Left hindlimb (tissue), 1 donor: ENCODE measurements around the gene SGMS1.
"Not testable (repeated sequence)": the region's sequence is repeated elsewhere in the genome, so short reads cannot be mapped to it uniquely, and the experiment has no call there.

Experiments
- DNase-seq: peaks from one replicate; pipeline ENCODE4 v3.0.0-alpha.2; 2018

The SGMS1 gene

GRCh38 chr10:50623663-50624412, at the start of gene SGMS1:
Gene SGMS1 (minus strand): TSS chr10:50623956. CDS start chr10:50344114, 279,842 bp downstream.
- peak; percentile 90 for DNase-seq

GRCh38 chr10:50672152-50672551, 48.4 kb upstream of the SGMS1 start:
- not testable (repeated sequence) for DNase-seq

GRCh38 chr10:50671645-50672044, 47.9 kb upstream of the SGMS1 start:
- DNase-seq, result not testable (repeated sequence)

GRCh38 chr10:50669957-50670356, 46.2 kb upstream of the SGMS1 start:
- DNase-seq, result not testable (repeated sequence)

GRCh38 chr10:50667353-50667752, 43.6 kb upstream of the SGMS1 start:
- not testable (repeated sequence) for DNase-seq

GRCh38 chr10:50662420-50662819, 38.7 kb upstream of the SGMS1 start:
- DNase-seq, result not testable (repeated sequence)

GRCh38 chr10:50661563-50661962, 37.8 kb upstream of the SGMS1 start:
- not testable (repeated sequence) for DNase-seq

GRCh38 chr10:50659865-50660730, 36.3 kb upstream of the SGMS1 start:
- DNase-seq, result not testable (repeated sequence)

- DNase-seq, result not testable (repeated sequence)
Observed at GRCh38 chr10:50659016-50659864, 35.5 kb upstream of the SGMS1 start.

- no peak for DNase-seq
Observed at GRCh38 chr10:50658165-50658564, 34.4 kb upstream of the SGMS1 start.

GRCh38 chr10:50653758-50654157, 30.0 kb upstream of the SGMS1 start:
- DNase-seq, result no peak

GRCh38 chr10:50653142-50653541, 29.4 kb upstream of the SGMS1 start:
- no peak for DNase-seq

- no peak for DNase-seq
Observed at GRCh38 chr10:50651808-50652207, 28.1 kb upstream of the SGMS1 start.

GRCh38 chr10:50650481-50650880, 26.7 kb upstream of the SGMS1 start:
- no peak for DNase-seq

GRCh38 chr10:50648935-50649227, 25.1 kb upstream of the SGMS1 start:
- DNase-seq, result no peak

- DNase-seq, result no peak
Observed at GRCh38 chr10:50648089-50648934, 24.6 kb upstream of the SGMS1 start.

GRCh38 chr10:50647350-50647749, 23.6 kb upstream of the SGMS1 start:
- not testable (repeated sequence) for DNase-seq

- DNase-seq, result no peak
Observed at GRCh38 chr10:50645236-50645635, 21.5 kb upstream of the SGMS1 start.

GRCh38 chr10:50641626-50642025, 17.9 kb upstream of the SGMS1 start:
- no peak for DNase-seq

GRCh38 chr10:50640238-50640637, 16.5 kb upstream of the SGMS1 start:
- DNase-seq, result no peak

- no peak for DNase-seq
Observed at GRCh38 chr10:50636618-50637579, 13.1 kb upstream of the SGMS1 start.
